ENCODE results near the gene RYK. TPM values are rescaled to one million over a fixed set of nuclear protein-coding genes. Genes with fewer than 3 reads are reported as not detected.

Gene RYK
- total and polyA plus RNA-seq, 2 experiments from 2014 or later, result 24.9 to 94.8 TPM

DNA sequence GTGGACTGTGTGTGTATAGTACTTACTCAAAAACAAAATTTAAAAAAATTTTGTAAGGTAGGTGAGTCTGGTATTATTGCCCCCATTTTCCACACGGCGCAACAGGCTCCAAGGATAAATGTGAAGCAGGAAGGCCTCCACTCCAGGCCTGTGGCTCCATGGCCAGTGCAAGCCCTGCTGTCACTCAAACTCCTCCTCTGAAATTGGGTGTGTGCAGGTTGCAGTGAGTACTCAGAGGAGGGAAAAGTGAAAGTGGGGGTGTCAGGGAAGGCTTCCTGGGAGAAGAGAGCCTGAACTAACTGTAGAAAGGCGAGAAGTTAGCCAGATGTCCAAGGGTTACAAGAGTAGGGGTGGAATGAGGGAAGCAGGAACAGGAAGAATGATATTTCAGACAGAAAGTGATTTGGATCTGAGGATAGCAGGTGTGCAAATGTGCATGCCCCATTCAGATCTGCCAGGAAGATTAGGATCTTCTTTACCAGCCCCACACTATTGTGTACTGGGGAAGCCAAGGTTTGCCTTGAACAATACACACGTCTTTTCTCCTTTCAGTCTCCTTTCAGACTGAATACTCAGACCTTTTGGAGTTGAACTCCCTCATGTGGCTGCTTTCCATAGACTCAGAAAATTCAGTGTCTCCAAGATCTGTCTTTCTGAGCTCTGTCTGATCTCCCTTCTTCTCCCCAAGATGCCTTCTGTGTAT is 48.7 kb upstream of the RYK start:
- DNase-seq (ENCODE audit: low spot score) (peak; percentile 51), ATAC-seq (peak; percentile 80)
- TF ChIP-seq ZNF331 (CRISPR knock-in tag; IDR thresholded peaks at IDR 0.05; ENCODE audit: low read depth) (no peak), CTCF (conservative IDR thresholded peaks at IDR 0.05; ENCODE audit: low read depth in 2 of 2) (peak; percentile 36 to 72)
- Mint-ChIP-seq H3K9me3 (no peaks in the 10 kb centered on the region), H3K36me3 (ENCODE audit: low read depth) (no peaks in the 10 kb centered on the region), H3K4me1 (peaks cover 2% of the 10 kb centered on the region; the same call in 1 of the 3 replicates), H3K27me3 (ENCODE audit: insufficient read depth, low read depth, poor library complexity) (peaks cover 5% of the 10 kb centered on the region), H3K4me3 (no peak overlapping the region), H3K27ac (no peak overlapping the region)
- Histone ChIP-seq H3K4me2 (no peak overlapping the region), H2AFZ (peak overlapping the region; percentile 97), H3K79me2 (replicated peaks; ENCODE audit: insufficient read depth) (no peaks in the 10 kb centered on the region), H3K36me3 (ENCODE audit: insufficient read depth) (no peaks in the 10 kb centered on the region), H3K4me1 (ENCODE audit: insufficient read depth) (no peaks in the 10 kb centered on the region), H3K27me3 (ENCODE audit: insufficient read depth) (no peaks in the 10 kb centered on the region), H4K20me1 (replicated peaks; ENCODE audit: insufficient read depth) (no peaks in the 10 kb centered on the region), H3K4me3 (no peak overlapping the region), H3F3A (replicated peaks; ENCODE audit: low read depth) (no peaks in the 10 kb centered on the region), H3K27ac (ENCODE audit: low read depth) (no peak overlapping the region), H3K9me2 (ENCODE audit: insufficient read depth) (no peaks in the 10 kb centered on the region)

GRCh38 chr3:134298249-134298648 is 47.6 kb upstream of the RYK start:
- no peak overlapping the region for H3K27ac Mint-ChIP-seq
- H3K27me3 Mint-ChIP-seq (ENCODE audit: insufficient read depth, low read depth, poor library complexity), result peaks cover 5% of the 10 kb centered on the region
- Histone ChIP-seq H3K27me3 (ENCODE audit: insufficient read depth) (no peaks in the 10 kb centered on the region), H3F3A (replicated peaks; ENCODE audit: low read depth) (no peaks in the 10 kb centered on the region), H3K36me3 (ENCODE audit: insufficient read depth) (no peaks in the 10 kb centered on the region), H3K79me2 (replicated peaks; ENCODE audit: insufficient read depth) (no peaks in the 10 kb centered on the region), H3K4me3 (no peak overlapping the region), H3K4me2 (no peak overlapping the region), H4K20me1 (replicated peaks; ENCODE audit: insufficient read depth) (no peaks in the 10 kb centered on the region), H3K27ac (ENCODE audit: low read depth) (no peak overlapping the region), H3K4me1 (ENCODE audit: insufficient read depth) (no peaks in the 10 kb centered on the region), H2AFZ (no peak overlapping the region), H3K9me2 (ENCODE audit: insufficient read depth) (no peaks in the 10 kb centered on the region)
- DNase-seq (ENCODE audit: low spot score) (no peak), ATAC-seq (no peak)
- no peak overlapping the region for H3K4me3 Mint-ChIP-seq
- H3K36me3 Mint-ChIP-seq (ENCODE audit: low read depth), result no peaks in the 10 kb centered on the region
- peaks cover 2% of the 10 kb centered on the region; the same call in 1 of the 3 replicates for H3K4me1 Mint-ChIP-seq
- H3K9me3 Mint-ChIP-seq, result no peaks in the 10 kb centered on the region
- TF ChIP-seq POLR2AphosphoS5 (IDR thresholded peaks at IDR 0.05; ENCODE audit: low read depth), result no peak
- TF ChIP-seq CTCF (conservative IDR thresholded peaks at IDR 0.05; ENCODE audit: low read depth in 2 of 2), result no peak
- no peak for TF ChIP-seq ETS1 (IDR thresholded peaks at IDR 0.05)
- no peak for TF ChIP-seq EZH2 (IDR thresholded peaks at IDR 0.05; ENCODE audit: low read depth, unreplicated experiment)
- TF ChIP-seq ZNF331 (CRISPR knock-in tag; IDR thresholded peaks at IDR 0.05; ENCODE audit: low read depth), result no peak
- no peak for TF ChIP-seq NANOG (IDR thresholded peaks at IDR 0.05; ENCODE audit: borderline replicate concordance)
- TF ChIP-seq, protein P1, sequence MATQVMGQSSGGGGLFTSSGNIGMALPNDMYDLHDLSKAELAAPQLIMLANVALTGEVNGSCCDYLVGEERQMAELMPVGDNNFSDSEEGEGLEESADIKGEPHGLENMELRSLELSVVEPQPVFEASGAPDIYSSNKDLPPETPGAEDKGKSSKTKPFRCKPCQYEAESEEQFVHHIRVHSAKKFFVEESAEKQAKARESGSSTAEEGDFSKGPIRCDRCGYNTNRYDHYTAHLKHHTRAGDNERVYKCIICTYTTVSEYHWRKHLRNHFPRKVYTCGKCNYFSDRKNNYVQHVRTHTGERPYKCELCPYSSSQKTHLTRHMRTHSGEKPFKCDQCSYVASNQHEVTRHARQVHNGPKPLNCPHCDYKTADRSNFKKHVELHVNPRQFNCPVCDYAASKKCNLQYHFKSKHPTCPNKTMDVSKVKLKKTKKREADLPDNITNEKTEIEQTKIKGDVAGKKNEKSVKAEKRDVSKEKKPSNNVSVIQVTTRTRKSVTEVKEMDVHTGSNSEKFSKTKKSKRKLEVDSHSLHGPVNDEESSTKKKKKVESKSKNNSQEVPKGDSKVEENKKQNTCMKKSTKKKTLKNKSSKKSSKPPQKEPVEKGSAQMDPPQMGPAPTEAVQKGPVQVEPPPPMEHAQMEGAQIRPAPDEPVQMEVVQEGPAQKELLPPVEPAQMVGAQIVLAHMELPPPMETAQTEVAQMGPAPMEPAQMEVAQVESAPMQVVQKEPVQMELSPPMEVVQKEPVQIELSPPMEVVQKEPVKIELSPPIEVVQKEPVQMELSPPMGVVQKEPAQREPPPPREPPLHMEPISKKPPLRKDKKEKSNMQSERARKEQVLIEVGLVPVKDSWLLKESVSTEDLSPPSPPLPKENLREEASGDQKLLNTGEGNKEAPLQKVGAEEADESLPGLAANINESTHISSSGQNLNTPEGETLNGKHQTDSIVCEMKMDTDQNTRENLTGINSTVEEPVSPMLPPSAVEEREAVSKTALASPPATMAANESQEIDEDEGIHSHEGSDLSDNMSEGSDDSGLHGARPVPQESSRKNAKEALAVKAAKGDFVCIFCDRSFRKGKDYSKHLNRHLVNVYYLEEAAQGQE (IDR thresholded peaks at IDR 0.05; ENCODE audit: unreplicated experiment), result no peak
- TF ChIP-seq STAT1 (IDR thresholded peaks at IDR 0.05; ENCODE audit: unreplicated experiment), result no peak
- TF ChIP-seq JUNB (IDR thresholded peaks at IDR 0.05; ENCODE audit: unreplicated experiment), result no peak
